SK-N-SH treated with all-trans-retinoic acid at 6 μM for 48 hours (cell line): ENCODE data around the gene TBL1X.

Experiments
- ATAC-seq: fragments of 200-7000 bp; cut with Tn5 transposase; 3 replicates; pipeline ENCODE4 v1.9.1; 2020; ENCODE audit warnings: mild to moderate bottlenecking, moderate library complexity
- ARNTL ChIP-seq: fragments of 450-650 bp; formaldehyde crosslinking; IDR thresholded peaks from 2 replicates; pipeline ENCODE4 v1.5.0; 2020; ENCODE audit warnings: low read depth, mild to moderate bottlenecking, moderate library complexity, borderline replicate concordance
- BACH2 ChIP-seq: fragments of 250-450 bp; sonication (Bioruptor Pico); IDR thresholded peaks from 2 replicates; pipeline ENCODE4 v1.9.0; 2021; ENCODE audit warnings: mild to moderate bottlenecking, borderline replicate concordance
- CREB5 ChIP-seq: fragments of 250-450 bp; sonication (Bioruptor Pico); IDR thresholded peaks from 2 replicates; pipeline ENCODE4 v1.5.1; 2020; ENCODE audit warnings: low read depth, mild to moderate bottlenecking, moderate library complexity
- CSDC2 ChIP-seq: fragments of 250-450 bp; sonication (Bioruptor Pico); IDR thresholded peaks from 2 replicates; pipeline ENCODE4 v1.5.0; 2020; ENCODE audit warnings: mild to moderate bottlenecking, moderate library complexity
- ESRRG ChIP-seq: fragments of 250-450 bp; sonication (Bioruptor Pico); IDR thresholded peaks from 2 replicates; pipeline ENCODE4 v1.6.1; 2021; ENCODE audit warnings: mild to moderate bottlenecking
- GLIS3 ChIP-seq: fragments of 250-450 bp; sonication (Bioruptor Pico); IDR thresholded peaks from 2 replicates; pipeline ENCODE4 v1.5.0; 2020; ENCODE audit warnings: mild to moderate bottlenecking, moderate library complexity
- ISL1 ChIP-seq: fragments of 250-450 bp; sonication (Bioruptor Pico); IDR thresholded peaks from 2 replicates; pipeline ENCODE4 v2.1.2; 2022; ENCODE audit warnings: mild to moderate bottlenecking, moderate library complexity
- OSR1 ChIP-seq: fragments of 250-450 bp; sonication (Bioruptor Pico); IDR thresholded peaks from 2 replicates; pipeline ENCODE4 v1.8.0; 2022; ENCODE audit warnings: moderate library complexity, mild to moderate bottlenecking, inconsistent platforms
- PATZ1 ChIP-seq: fragments of 250-450 bp; sonication (Bioruptor Pico); IDR thresholded peaks from 2 replicates; pipeline ENCODE4 v1.8.0; 2020; ENCODE audit warnings: mild to moderate bottlenecking, moderate library complexity, borderline replicate concordance
- POU6F1 ChIP-seq: fragments of 250-450 bp; sonication (Bioruptor Pico); IDR thresholded peaks from 2 replicates; pipeline ENCODE4 v1.8.0; 2021; ENCODE audit warnings: low read depth, mild to moderate bottlenecking, moderate library complexity, borderline replicate concordance
- PPARA ChIP-seq: fragments of 250-450 bp; sonication (Bioruptor Pico); IDR thresholded peaks from 2 replicates; pipeline ENCODE4 v1.5.0; 2020; ENCODE audit warnings: mild to moderate bottlenecking, borderline replicate concordance
- RARB ChIP-seq: fragments of 250-450 bp; sonication (Bioruptor Pico); IDR thresholded peaks from 2 replicates; pipeline ENCODE4 v1.8.0; 2021; ENCODE audit warnings: mild to moderate bottlenecking, moderate library complexity
- SNAI2 ChIP-seq: fragments of 250-450 bp; sonication (Bioruptor Pico); IDR thresholded peaks from 2 replicates; pipeline ENCODE4 v1.5.0; 2020; ENCODE audit warnings: mild to moderate bottlenecking, moderate library complexity
- TCF4 ChIP-seq: fragments of 250-450 bp; sonication (Bioruptor Pico); IDR thresholded peaks from 2 replicates; pipeline ENCODE4 v1.8.0; 2021; ENCODE audit warnings: mild to moderate bottlenecking, moderate library complexity, borderline replicate concordance
- TOX ChIP-seq: fragments of 250-450 bp; sonication (Bioruptor Pico); IDR thresholded peaks from 2 replicates; pipeline ENCODE4 v1.8.0; 2021; ENCODE audit warnings: mild to moderate bottlenecking, moderate library complexity, borderline replicate concordance
- TSHZ2 ChIP-seq: fragments of 250-450 bp; sonication (Bioruptor Pico); IDR thresholded peaks from 2 replicates; pipeline ENCODE4 v1.5.0; 2020; ENCODE audit warnings: mild to moderate bottlenecking, moderate library complexity
- ZC3H10 ChIP-seq: fragments of 250-450 bp; sonication (Bioruptor Pico); IDR thresholded peaks from 2 replicates; pipeline ENCODE4 v1.5.1; 2021; ENCODE audit warnings: mild to moderate bottlenecking, moderate library complexity
- ZFP3 ChIP-seq: fragments of 250-450 bp; sonication (Bioruptor Pico); IDR thresholded peaks from 2 replicates; pipeline ENCODE4 v1.5.0; 2020; ENCODE audit warnings: mild to moderate bottlenecking, moderate library complexity
- ZFP30 ChIP-seq: fragments of 450-650 bp; formaldehyde crosslinking; IDR thresholded peaks from 2 replicates; pipeline ENCODE4 v1.5.0; 2022; ENCODE audit warnings: mild to moderate bottlenecking, moderate library complexity
- ZNF565 ChIP-seq: fragments of 450-650 bp; formaldehyde crosslinking; conservative IDR thresholded peaks from 2 replicates; pipeline ENCODE4 v1.5.0; 2020; ENCODE audit warnings: low read depth, mild to moderate bottlenecking, moderate library complexity
- ZNF70 ChIP-seq: fragments of 450-650 bp; formaldehyde crosslinking; IDR thresholded peaks from 2 replicates; pipeline ENCODE4 v1.5.0; 2020; ENCODE audit warnings: mild to moderate bottlenecking, moderate library complexity
- ZNF8 ChIP-seq: fragments of 450-650 bp; formaldehyde crosslinking; IDR thresholded peaks from 2 replicates; pipeline ENCODE4 v1.5.0; 2020; ENCODE audit warnings: mild to moderate bottlenecking, moderate library complexity
- TF ChIP-seq, protein P1 (sequence below): fragments of 250-450 bp; sonication (Bioruptor Pico); IDR thresholded peaks from 2 replicates; pipeline ENCODE4 v1.5.1; 2021; ENCODE audit warnings: mild to moderate bottlenecking, moderate library complexity

TBL1X gene

GRCh38 chrX:9482408-9482807 lies 17.6 kb downstream of the TBL1X start:
- no peak for ATAC-seq
- TF ChIP-seq OSR1 (no peak), ZC3H10 (CRISPR knock-in tag) (no peak), ISL1 (no peak), CREB5 (CRISPR knock-in tag) (no peak), TOX (CRISPR knock-in tag) (no peak), ARNTL (no peak), TSHZ2 (CRISPR knock-in tag) (no peak), PPARA (no peak), BACH2 (no peak), TCF4 (CRISPR knock-in tag) (no peak), RARB (CRISPR knock-in tag) (no peak), ZNF70 (CRISPR knock-in tag) (no peak), PATZ1 (no peak), ZFP3 (CRISPR knock-in tag) (no peak), ZNF565 (no peak), CSDC2 (no peak), ZNF8 (CRISPR knock-in tag) (no peak), SNAI2 (no peak), ZFP30 (CRISPR knock-in tag) (no peak)
- TF ChIP-seq, protein P1, sequence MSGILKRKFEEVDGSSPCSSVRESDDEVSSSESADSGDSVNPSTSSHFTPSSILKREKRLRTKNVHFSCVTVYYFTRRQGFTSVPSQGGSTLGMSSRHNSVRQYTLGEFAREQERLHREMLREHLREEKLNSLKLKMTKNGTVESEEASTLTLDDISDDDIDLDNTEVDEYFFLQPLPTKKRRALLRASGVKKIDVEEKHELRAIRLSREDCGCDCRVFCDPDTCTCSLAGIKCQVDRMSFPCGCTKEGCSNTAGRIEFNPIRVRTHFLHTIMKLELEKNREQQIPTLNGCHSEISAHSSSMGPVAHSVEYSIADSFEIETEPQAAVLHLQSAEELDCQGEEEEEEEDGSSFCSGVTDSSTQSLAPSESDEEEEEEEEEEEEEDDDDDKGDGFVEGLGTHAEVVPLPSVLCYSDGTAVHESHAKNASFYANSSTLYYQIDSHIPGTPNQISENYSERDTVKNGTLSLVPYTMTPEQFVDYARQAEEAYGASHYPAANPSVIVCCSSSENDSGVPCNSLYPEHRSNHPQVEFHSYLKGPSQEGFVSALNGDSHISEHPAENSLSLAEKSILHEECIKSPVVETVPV = no peak

DNA sequence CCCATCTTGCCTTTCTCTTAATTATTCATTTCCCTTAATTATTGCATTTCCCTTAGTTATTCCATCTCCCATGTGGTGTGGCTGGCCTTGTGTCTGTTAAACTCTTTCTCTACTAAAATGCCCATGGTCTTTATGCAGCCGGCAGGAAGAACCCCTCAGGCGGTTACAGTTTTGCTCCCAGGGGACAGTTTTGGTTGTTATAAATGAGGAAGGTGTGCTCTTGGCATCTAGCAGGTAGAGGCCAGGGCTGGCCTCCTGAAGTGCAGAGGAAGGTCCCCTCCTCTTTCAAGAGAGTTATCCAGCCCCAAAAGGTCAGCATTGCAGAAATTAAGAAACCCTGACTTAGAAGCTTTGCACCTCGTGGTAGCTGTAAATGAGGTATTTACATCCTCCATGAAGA lies 18.0 kb downstream of the TBL1X start:
- TF ChIP-seq ZFP3 (CRISPR knock-in tag) (no peak), ZC3H10 (CRISPR knock-in tag) (no peak), TSHZ2 (CRISPR knock-in tag) (no peak), GLIS3 (CRISPR knock-in tag) (no peak), SNAI2 (no peak), TCF4 (CRISPR knock-in tag) (no peak), ZNF70 (CRISPR knock-in tag) (no peak), RARB (CRISPR knock-in tag) (no peak), ZNF565 (no peak), CSDC2 (no peak), CREB5 (CRISPR knock-in tag) (no peak), OSR1 (no peak), POU6F1 (CRISPR knock-in tag) (no peak), ZFP30 (CRISPR knock-in tag) (no peak), ESRRG (CRISPR knock-in tag) (no peak), ISL1 (no peak), PATZ1 (no peak)
- TF ChIP-seq, protein P1 = no peak
- ATAC-seq = no peak
